ENCODE results near the gene SCD. TPM values are rescaled to one million over a fixed set of nuclear protein-coding genes. Genes with fewer than 3 reads are reported as not detected.

Gene SCD
- total RNA-seq, 4 donors from 2014 or later = 46.7 to 307 (median 101) TPM

DNA sequence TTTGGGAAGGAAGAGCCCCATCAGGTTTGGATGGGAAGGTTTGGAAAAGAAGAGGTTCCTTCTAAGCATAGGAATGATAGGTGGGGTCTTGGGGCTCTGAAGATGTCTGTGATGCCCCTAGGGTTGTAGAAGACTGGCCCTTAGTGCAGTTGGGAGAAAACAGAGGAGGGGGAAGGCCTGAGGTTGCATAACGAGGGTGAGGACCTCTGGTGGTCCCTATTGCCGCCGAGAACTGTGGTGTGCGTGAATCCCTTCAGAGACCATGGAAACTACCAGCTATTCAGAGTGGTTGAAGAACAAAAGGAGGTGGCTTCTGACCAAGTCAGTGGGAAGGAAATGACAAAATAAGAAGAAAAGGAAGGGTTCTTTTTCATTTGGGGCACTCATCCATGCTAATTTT is 13.9 kb upstream of the SCD start:
- DNase-seq = no peak
- TF ChIP-seq POLR2A (IDR thresholded peaks at IDR 0.05) = no peak
- TF ChIP-seq, protein P1, sequence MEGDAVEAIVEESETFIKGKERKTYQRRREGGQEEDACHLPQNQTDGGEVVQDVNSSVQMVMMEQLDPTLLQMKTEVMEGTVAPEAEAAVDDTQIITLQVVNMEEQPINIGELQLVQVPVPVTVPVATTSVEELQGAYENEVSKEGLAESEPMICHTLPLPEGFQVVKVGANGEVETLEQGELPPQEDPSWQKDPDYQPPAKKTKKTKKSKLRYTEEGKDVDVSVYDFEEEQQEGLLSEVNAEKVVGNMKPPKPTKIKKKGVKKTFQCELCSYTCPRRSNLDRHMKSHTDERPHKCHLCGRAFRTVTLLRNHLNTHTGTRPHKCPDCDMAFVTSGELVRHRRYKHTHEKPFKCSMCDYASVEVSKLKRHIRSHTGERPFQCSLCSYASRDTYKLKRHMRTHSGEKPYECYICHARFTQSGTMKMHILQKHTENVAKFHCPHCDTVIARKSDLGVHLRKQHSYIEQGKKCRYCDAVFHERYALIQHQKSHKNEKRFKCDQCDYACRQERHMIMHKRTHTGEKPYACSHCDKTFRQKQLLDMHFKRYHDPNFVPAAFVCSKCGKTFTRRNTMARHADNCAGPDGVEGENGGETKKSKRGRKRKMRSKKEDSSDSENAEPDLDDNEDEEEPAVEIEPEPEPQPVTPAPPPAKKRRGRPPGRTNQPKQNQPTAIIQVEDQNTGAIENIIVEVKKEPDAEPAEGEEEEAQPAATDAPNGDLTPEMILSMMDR (IDR thresholded peaks at IDR 0.05) = no peak
- Histone ChIP-seq H3K9me3 (no peaks in the 10 kb centered on the region), H3K4me3 (no peak overlapping the region), H3K27ac (no peak overlapping the region), H3K4me1 (no peaks in the 10 kb centered on the region), H3K36me3 (no peaks in the 10 kb centered on the region), H3K27me3 (peaks cover 0 to 67% (median 0%) of the 10 kb centered on the region in 4 donors)
- WGBS, 2 donors = 58 to 64% methylated on average over 4 of the region's 4 CpGs
- intact Hi-C loops (cut with DNase I) = no loop called here

DNA sequence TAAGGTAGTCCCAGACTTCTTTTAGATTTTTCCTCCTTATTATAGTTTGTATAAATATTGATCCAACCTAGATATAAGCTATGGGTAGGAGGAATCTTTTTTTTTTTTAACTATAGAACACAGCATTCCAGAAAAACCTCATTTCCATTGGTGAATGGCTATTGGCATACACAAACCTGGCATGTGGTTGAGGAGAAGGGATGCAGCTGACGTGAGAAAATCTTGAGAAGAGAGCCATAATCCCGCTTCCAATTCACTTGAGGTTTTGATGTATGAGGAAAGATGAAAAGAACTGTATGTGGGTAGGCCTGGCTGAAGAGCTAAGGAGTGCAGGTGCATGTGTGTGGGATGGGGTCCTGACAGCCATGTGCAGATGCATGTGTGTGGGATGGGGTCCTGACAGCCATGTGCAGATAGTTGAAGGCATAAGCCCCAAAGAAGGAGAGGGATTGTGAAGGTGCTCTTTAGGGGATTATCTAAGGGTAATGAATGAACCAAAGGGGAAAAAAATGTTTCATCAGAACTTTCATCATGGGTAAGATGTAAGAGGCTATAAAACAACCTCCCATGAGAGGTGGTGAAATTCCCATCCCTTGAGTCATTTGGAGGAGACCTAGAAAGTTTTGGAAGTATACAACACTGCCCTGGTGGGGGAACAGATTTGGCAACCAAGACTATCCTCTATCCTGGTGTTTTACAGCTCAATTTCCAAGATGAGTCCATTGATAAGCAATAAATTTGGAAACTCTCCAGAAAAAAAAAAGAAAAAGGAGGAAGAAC is 13.2 kb upstream of the SCD start:
- intact Hi-C loops (cut with DNase I) = no loop called here
- H3K4me3 ChIP-seq = no peak overlapping the region
- peaks cover 0 to 3% (median 0%) of the 10 kb centered on the region in 3 donors for H3K4me1 ChIP-seq
- H3K27ac ChIP-seq = no peak overlapping the region
- H3K27me3 ChIP-seq = peaks cover 0 to 60% (median 0%) of the 10 kb centered on the region in 4 donors
- WGBS, 2 donors = 66 to 72% methylated on average over 2 of the region's 2 CpGs
- TF ChIP-seq POLR2A (IDR thresholded peaks at IDR 0.05) = no peak
- TF ChIP-seq, protein P1 (IDR thresholded peaks at IDR 0.05) = no peak
- no peaks in the 10 kb centered on the region for H3K9me3 ChIP-seq
- no peak for DNase-seq
- no peaks in the 10 kb centered on the region for H3K36me3 ChIP-seq

DNA sequence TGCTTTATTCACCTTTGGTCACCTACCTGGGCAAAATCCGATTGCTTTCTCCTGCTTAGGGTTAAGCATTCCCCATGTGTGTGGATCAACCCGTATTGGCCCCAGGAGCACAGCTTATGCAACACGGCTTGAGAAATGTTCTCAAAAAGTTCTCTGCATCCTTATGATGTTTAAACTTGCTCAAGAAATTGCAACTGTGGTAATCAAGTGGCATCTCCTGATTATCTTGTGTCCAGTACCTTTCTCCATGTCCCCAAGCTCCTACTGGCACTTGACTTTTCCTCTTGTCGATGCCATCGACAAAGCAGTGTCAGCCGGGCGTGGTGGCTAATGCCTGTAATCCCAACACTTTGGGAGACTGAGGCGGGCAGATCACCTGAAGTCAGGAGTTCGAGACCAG is 12.3 kb upstream of the SCD start:
- intact Hi-C loops (cut with DNase I) = loop anchor here (5.0 kb wide), 1 partner anchor 183 kb away; the partner anchor contains the start of gene SEC31B
- TF ChIP-seq, protein P1 (IDR thresholded peaks at IDR 0.05) = no peak
- TF ChIP-seq POLR2A (IDR thresholded peaks at IDR 0.05) = no peak
- DNase-seq = no peak
- peaks cover 0 to 9% (median 0%) of the 10 kb centered on the region in 3 donors for H3K4me1 ChIP-seq
- peaks cover 0 to 51% (median 0%) of the 10 kb centered on the region in 4 donors for H3K27me3 ChIP-seq
- H3K36me3 ChIP-seq = no peaks in the 10 kb centered on the region
- no peaks in the 10 kb centered on the region for H3K9me3 ChIP-seq
- H3K4me3 ChIP-seq = no peak overlapping the region
- H3K27ac ChIP-seq = no peak overlapping the region
- 74 to 76% methylated on average over 7 to 9 of the region's 9 CpGs for WGBS, 2 donors

DNA sequence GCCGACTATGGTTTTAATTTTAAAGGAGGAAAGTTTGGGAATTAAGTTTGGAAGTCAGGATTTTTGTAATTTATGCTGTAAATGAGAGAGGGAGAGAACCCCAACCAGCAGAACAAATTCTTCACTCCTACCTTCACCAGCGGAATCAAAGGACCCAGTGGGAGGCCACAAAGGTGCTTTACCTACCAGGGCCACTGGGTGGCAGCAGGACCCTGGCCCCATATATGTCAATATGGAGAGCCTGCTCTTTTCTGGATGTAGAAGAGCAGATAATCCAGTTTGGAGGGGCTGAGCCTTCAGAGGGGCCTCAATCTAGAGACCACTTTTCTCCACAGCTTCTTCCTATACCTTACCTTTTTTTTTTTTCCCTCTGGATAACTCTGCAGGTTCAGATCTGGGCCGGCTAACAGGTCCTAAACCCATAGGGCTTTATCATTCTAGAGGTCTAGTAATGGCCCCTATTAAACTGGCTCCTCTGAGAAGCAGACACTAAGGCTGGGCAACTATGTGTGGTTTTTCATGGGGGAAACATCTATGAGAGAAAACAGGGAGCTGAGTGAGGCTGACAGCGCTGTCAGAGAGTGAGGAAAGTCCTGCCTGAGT is 8.5 kb upstream of the SCD start:
- no peak for TF ChIP-seq POLR2A (IDR thresholded peaks at IDR 0.05)
- TF ChIP-seq, protein P1 (IDR thresholded peaks at IDR 0.05) = peak; percentile 72 to 92 (median 90)
- peaks cover 0 to 16% (median 0%) of the 10 kb centered on the region in 4 donors for H3K27me3 ChIP-seq
- no peak for DNase-seq
- intact Hi-C loops (cut with DNase I) = loop anchor here (2.0 to 5.0 kb wide), 2 partner anchors 94 to 179 kb away; partner anchors contain the start of gene SEC31B
- H3K4me3 ChIP-seq = no peak overlapping the region
- no peaks in the 10 kb centered on the region for H3K9me3 ChIP-seq
- 47 to 52% methylated on average over 4 of the region's 4 CpGs for WGBS, 2 donors
- peaks cover 0 to 9% (median 0%) of the 10 kb centered on the region in 3 donors for H3K4me1 ChIP-seq
- no peaks in the 10 kb centered on the region for H3K36me3 ChIP-seq
- H3K27ac ChIP-seq = no peak overlapping the region

DNA sequence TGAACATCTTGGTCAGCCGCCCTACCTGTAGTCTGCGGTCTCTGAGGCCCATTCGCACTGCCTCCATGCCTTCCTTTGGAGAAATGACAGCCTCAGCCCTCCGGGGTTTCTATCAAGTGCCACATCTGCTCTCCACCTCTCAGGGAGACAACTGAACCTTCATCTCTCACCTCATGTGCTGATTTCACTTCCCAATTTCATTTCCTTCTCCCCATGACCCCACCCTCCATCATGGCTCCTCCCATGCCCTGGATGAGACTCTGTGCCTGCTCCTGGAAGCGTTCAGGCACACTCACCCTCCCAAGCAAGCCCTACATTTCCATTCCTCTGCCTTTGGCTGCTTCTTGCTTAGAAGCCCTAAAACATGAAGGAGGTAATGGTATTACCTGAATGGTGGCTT is 7.8 kb upstream of the SCD start:
- no peak overlapping the region for H3K27ac ChIP-seq
- no peaks in the 10 kb centered on the region for H3K9me3 ChIP-seq
- H3K27me3 ChIP-seq = peaks cover 0 to 16% (median 0%) of the 10 kb centered on the region in 4 donors
- no peak for DNase-seq
- WGBS, 2 donors = 40 to 60% methylated on average over 4 to 5 of the region's 5 CpGs
- intact Hi-C loops (cut with DNase I) = loop anchor here (2.0 to 5.0 kb wide), 2 partner anchors 94 to 178 kb away; partner anchors contain the start of gene SEC31B
- H3K4me1 ChIP-seq = peaks cover 0 to 9% (median 0%) of the 10 kb centered on the region in 3 donors
- no peaks in the 10 kb centered on the region for H3K36me3 ChIP-seq
- no peak for TF ChIP-seq POLR2A (IDR thresholded peaks at IDR 0.05)
- TF ChIP-seq, protein P1 (IDR thresholded peaks at IDR 0.05) = no peak
- H3K4me3 ChIP-seq = no peak overlapping the region
